ENCODE data around the gene SLC17A9. TPM values are rescaled to one million over a fixed set of nuclear protein-coding genes. Genes with fewer than 3 reads are reported as not detected.

The SLC17A9 gene
- total and polyA plus RNA-seq, 2 donors (not counting 1 experiment from before 2014, with no cell fraction given) = 33.0 to 141 TPM

DNA sequence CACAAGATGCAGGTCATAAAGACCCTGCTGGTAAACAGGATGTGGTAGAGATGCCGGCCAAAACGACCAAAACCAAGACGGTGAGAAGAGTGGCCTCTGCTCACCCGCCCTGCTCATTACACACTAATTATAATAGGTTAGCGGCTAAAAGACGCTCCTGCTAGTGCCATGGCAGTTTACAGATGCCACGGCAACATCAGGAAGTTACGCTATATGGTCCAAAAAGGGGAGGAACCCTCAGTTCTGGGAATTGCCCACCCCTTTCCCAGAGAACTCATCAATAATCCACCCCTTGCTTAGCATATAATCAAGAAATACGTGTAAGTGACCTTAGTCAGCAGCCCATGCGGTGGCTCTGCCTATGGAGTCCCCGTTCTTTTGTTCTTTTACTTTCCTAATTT lies 36.7 kb downstream of the SLC17A9 start:
- no peak for TF ChIP-seq EZH2 (IDR thresholded peaks at IDR 0.05; ENCODE audit: borderline replicate concordance, insufficient read depth, low read depth, low read length, poor library complexity, severe bottlenecking)
- TF ChIP-seq, protein P1, sequence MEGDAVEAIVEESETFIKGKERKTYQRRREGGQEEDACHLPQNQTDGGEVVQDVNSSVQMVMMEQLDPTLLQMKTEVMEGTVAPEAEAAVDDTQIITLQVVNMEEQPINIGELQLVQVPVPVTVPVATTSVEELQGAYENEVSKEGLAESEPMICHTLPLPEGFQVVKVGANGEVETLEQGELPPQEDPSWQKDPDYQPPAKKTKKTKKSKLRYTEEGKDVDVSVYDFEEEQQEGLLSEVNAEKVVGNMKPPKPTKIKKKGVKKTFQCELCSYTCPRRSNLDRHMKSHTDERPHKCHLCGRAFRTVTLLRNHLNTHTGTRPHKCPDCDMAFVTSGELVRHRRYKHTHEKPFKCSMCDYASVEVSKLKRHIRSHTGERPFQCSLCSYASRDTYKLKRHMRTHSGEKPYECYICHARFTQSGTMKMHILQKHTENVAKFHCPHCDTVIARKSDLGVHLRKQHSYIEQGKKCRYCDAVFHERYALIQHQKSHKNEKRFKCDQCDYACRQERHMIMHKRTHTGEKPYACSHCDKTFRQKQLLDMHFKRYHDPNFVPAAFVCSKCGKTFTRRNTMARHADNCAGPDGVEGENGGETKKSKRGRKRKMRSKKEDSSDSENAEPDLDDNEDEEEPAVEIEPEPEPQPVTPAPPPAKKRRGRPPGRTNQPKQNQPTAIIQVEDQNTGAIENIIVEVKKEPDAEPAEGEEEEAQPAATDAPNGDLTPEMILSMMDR (IDR thresholded peaks at IDR 0.05) = no peak
- ChIA-PET CTCF (interaction anchor here (1.4 kb wide), 1 partner anchor 16 kb away, joined by 3 read pairs; no protein-coding TSS in a partner anchor), POLR2A (no interaction called here)
- no peaks in the 10 kb centered on the region for H3K9me3 Mint-ChIP-seq (ENCODE audit: insufficient read depth)
- 21% methylated on average over 7 of the region's 11 CpGs for WGBS (ENCODE audit: insufficient coverage)
- no peak overlapping the region for H3K27ac Mint-ChIP-seq
- Histone ChIP-seq H3K79me2 (ENCODE audit: control insufficient read depth, insufficient read depth, low read length) (no peaks in the 10 kb centered on the region), H3K4me1 (ENCODE audit: control insufficient read depth in 2 of 2, insufficient read depth in 2 of 2, low read length in 2 of 2) (peaks cover 6 to 7% of the 10 kb centered on the region in 2 donors), H3K4me2 (replicated peaks; ENCODE audit: low read depth, low read length, poor library complexity, severe bottlenecking) (peak overlapping the region; percentile 46), H3K9ac (ENCODE audit: low read length) (peak overlapping the region; percentile 50), H3K4me3 (ENCODE audit: control extremely low read depth in 1 of 5, extremely low read depth in 1 of 5, insufficient read depth in 1 of 5, low read depth in 2 of 5, low read length in 4 of 5) (peak overlapping the region in 4 of 5 experiments; percentile 11 to 40 (median 22)), H2AFZ (ENCODE audit: insufficient read depth, low read depth, low read length, poor library complexity, severe bottlenecking) (peak overlapping the region; percentile 62), H3K36me3 (replicated peaks in 1 of 2; ENCODE audit: control extremely low read depth in 1 of 2, control insufficient read depth in 1 of 2, extremely low read depth in 1 of 2, insufficient read depth in 2 of 2, low read length in 1 of 2) (no peaks in the 10 kb centered on the region), H3K27ac (ENCODE audit: low read length in 2 of 2) (no peak overlapping the region), H3K9me3 (ENCODE audit: control extremely low read depth in 1 of 3, control insufficient read depth in 2 of 3, insufficient read depth in 1 of 3, low read length in 2 of 3) (no peaks in the 10 kb centered on the region), H3K27me3 (replicated peaks in 1 of 4; ENCODE audit: control extremely low read depth in 1 of 4, control insufficient read depth in 3 of 4, insufficient read depth in 4 of 4, low read length in 3 of 4) (peaks cover 0 to 36% (median under 1%) of the 10 kb centered on the region in 4 experiments), H4K20me1 (ENCODE audit: control insufficient read depth, insufficient read depth, low read length, poor library complexity, severe bottlenecking) (no peaks in the 10 kb centered on the region)
- H3K27me3 Mint-ChIP-seq = peaks cover 40% of the 10 kb centered on the region
- peak overlapping the region; percentile 60 for H3K4me3 Mint-ChIP-seq
- H3K4me1 Mint-ChIP-seq = peaks cover 5% of the 10 kb centered on the region
- DNase-seq (no peak), ATAC-seq (ENCODE audit: low read depth) (no peak)
- intact Hi-C loops (cut with micrococcal nuclease) = no loop called here

DNA sequence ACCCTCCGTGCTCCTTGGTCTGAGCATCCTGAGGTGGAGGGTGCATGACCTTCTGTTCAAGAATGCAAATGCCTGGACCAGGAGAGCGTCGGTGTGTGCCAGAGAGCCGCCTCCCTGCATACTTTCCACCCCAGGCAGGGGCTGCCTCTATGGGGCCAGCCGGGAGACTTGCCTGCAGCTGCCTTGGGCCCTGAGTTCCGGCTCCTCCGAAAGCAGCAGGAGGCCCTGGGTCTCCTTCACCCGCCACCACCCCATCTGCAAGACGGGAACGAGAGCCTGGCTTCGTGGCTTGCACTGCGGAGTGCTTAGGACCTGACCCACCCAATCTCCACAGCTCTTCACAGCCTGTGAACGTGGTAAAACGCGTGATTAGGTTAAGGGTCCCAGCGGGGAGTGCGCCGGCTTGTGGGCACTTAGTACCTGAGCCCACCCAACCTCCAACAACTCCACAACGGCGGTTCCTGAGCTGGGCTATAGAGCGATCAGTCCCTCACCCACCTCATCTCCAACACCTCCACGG lies 37.9 kb downstream of the SLC17A9 start:
- Mint-ChIP-seq H3K4me3 (no peak overlapping the region), H3K27me3 (peaks cover 40% of the 10 kb centered on the region), H3K4me1 (peaks cover 5% of the 10 kb centered on the region), H3K27ac (no peak overlapping the region), H3K9me3 (ENCODE audit: insufficient read depth) (no peaks in the 10 kb centered on the region)
- no peaks in the 10 kb centered on the region for H3K9me3 ChIP-seq (ENCODE audit: control extremely low read depth in 1 of 3, control insufficient read depth in 2 of 3, insufficient read depth in 1 of 3, low read length in 2 of 3)
- ATAC-seq (ENCODE audit: low read depth) (no peak), DNase-seq (no peak)
- H2AFZ ChIP-seq (ENCODE audit: insufficient read depth, low read depth, low read length, poor library complexity, severe bottlenecking) = no peak overlapping the region
- H3K4me3 ChIP-seq (ENCODE audit: control extremely low read depth in 1 of 5, extremely low read depth in 1 of 5, insufficient read depth in 1 of 5, low read depth in 2 of 5, low read length in 4 of 5) = no peak overlapping the region
- no peaks in the 10 kb centered on the region for H4K20me1 ChIP-seq (ENCODE audit: control insufficient read depth, insufficient read depth, low read length, poor library complexity, severe bottlenecking)
- peaks cover 0 to 34% (median under 1%) of the 10 kb centered on the region in 4 experiments for H3K27me3 ChIP-seq (replicated peaks in 1 of 4; ENCODE audit: control extremely low read depth in 1 of 4, control insufficient read depth in 3 of 4, insufficient read depth in 4 of 4, low read length in 3 of 4)
- intact Hi-C loops (cut with micrococcal nuclease) = no loop called here
- no peak overlapping the region for H3K27ac ChIP-seq (ENCODE audit: low read length in 2 of 2)
- 90% methylated on average over 21 of the region's 22 CpGs for WGBS (ENCODE audit: insufficient coverage)
- no peak overlapping the region for H3K9ac ChIP-seq (ENCODE audit: low read length)
- ChIA-PET POLR2A (no interaction called here), CTCF (interaction anchor here (0.9 kb wide), 1 partner anchor 10 kb away, joined by 3 read pairs; no protein-coding TSS in a partner anchor)
- no peaks in the 10 kb centered on the region for H3K36me3 ChIP-seq (replicated peaks in 1 of 2; ENCODE audit: control extremely low read depth in 1 of 2, control insufficient read depth in 1 of 2, extremely low read depth in 1 of 2, insufficient read depth in 2 of 2, low read length in 1 of 2)
- H3K79me2 ChIP-seq (ENCODE audit: control insufficient read depth, insufficient read depth, low read length) = no peaks in the 10 kb centered on the region
- peaks cover 6 to 7% of the 10 kb centered on the region in 2 donors for H3K4me1 ChIP-seq (ENCODE audit: control insufficient read depth in 2 of 2, insufficient read depth in 2 of 2, low read length in 2 of 2)
- no peak overlapping the region for H3K4me2 ChIP-seq (replicated peaks; ENCODE audit: low read depth, low read length, poor library complexity, severe bottlenecking)
- no peak for TF ChIP-seq EZH2 (IDR thresholded peaks at IDR 0.05; ENCODE audit: borderline replicate concordance, insufficient read depth, low read depth, low read length, poor library complexity, severe bottlenecking)
- TF ChIP-seq, protein P1 (IDR thresholded peaks at IDR 0.05) = no peak

Data from B cell (primary cell).